NAMALWA (cell line): ENCODE measurements around the gene CRK.
"Not testable (repeated sequence)": the region's sequence is repeated elsewhere in the genome, so short reads cannot be mapped to it uniquely, and the experiment has no call there.

Source experiments
- DNase-seq: peaks from one replicate; pipeline ENCODE4 v3.0.0-alpha.2; 2015; ENCODE audit warnings: low spot score

Gene CRK

DNA sequence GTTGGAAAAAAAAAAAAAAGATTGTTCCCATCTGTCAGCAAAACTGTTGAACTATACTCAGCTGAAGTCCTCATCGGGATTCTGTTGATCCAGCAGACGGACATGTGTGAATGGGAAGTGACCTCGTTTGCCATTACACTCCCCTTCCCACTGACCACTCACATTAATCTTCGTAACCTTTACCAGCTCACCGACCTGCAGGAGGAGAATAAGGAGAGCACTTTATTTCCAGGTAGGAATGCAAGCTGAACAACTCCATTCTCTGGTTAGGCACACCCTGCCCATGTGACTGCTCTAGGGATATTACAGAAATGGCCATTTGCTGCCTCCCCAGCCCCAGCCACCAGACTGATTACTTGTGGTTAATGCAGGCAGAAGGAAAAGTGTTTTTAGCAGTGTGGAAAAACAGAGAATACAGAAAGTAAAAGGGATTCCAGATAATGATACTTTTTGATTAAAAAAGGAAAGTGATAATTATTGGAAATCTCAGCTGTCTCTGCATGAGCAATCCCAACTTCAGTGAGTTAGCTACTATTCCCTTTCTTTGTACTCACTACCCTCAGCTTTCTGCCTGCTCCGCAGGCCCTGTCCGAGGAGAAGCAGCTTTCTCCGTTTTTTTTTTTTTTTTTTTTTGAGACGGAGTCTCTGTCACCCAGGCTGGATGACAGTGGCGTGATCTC, 32.4 kb downstream of the CRK start:
- no peak for DNase-seq

DNA sequence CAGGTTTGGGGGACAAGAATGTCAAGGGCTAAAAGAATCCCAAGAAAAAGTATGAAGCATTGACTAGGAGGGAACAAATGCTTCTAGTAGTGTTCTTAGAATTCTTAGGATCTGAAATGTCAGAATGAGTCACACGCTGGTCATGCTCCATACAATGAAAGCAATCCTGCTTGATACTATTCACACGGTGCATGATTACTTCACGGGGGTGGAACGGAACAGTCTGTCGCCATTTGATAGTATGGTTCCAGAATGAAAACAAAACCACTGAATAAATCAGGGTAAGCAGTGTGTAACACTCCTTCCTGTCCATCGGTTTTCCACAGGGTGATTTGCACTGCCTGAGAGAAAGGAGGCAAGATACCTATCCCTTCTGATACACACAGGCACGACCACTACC, 33.1 kb downstream of the CRK start:
- no peak for DNase-seq

DNA sequence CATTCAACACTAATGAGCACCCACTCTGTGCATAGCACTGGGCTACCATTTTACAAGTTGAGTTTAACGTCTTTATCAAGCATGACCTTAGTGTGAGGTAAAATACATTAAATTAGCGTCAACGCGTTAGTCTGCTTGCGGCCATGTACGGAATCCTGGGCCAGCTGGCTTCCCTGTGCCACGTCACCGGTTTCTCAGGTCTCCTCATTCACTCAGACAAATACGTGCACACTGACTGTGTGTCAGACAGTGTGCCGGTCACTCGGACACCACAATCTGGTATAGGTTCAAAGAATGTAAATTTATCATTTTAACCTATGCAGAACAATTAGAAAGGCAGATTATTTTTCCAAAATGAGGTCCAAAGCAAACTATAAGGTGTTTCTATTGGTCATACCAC, 34.6 kb downstream of the CRK start:
- no peak for DNase-seq

DNA sequence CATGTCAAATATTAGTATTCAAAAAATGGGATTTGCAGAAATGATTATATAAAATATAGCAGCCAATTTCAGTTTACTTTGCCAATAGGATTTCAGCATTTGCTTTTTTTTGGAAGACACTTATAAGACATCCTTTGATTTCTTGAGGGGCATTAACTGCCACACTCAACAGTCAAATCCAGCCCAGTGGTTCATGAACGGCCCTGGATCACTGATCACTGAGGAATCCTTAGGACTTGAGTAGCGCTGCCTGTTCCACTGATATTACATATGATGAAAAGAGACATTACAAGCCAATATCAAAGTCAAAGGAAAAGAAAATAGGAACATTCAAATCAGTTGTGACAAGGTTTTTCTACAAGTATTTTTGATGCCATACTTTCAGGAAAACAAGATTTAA, 35.1 kb downstream of the CRK start:
- DNase-seq = no peak

DNA sequence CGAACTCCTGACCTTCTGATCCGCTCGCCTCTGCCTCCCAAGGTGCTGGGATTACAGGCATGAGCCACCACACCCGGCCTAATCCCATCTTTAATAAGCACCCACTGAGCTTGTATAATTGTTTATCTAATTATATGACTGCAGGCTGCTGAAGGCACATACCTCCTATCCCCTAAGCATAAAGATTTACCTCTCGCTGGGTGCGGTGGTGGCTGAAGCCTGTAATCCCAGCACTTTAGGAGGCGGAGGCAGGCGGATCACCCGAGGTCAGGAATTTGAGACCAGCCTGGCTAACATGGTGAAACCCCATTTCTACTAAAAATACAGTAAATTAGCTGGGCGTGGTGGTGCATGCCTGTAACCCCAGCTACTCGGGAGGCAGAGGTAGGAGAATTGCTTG, 35.9 kb downstream of the CRK start:
- DNase-seq = no peak

DNA sequence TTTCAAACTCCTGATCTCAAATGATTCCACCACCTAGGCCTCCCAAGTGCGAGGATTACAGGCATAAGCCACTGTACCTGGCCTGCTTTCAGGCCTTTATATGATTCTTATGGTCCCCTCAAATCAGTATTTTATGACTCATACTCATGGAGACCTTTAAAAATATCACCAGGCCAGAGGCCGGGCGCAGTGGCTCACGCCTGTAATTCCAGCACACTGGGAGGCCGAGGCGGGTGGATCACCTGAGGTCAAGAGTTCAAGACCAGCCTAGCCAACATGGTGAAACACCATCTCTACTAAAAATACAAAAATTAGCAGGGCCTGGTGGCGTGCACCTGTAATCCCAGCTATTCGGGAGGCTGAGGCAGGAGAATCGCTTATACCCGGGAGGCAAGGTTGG, 37.6 kb downstream of the CRK start:
- not testable (repeated sequence) for DNase-seq

DNA sequence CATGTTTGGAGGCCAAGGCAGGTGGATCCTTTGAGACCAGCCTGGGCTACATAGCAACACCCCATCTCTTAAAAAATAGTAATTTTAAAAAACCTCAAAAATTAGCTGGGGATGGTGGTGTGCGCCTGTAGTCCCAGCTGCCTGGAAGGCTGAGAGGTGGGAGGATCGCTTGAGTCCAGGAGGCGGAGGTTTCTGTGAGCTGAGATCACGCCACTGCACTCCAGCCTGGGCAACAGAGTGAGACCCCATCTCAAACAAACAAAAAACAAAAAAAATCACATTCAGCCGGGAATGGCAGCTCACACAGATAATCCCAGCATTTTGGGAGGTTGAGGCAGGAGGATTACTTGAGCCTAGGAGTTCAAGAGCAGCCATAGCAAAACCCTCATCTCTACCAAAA, 39.6 kb downstream of the CRK start:
- DNase-seq = no peak

DNA sequence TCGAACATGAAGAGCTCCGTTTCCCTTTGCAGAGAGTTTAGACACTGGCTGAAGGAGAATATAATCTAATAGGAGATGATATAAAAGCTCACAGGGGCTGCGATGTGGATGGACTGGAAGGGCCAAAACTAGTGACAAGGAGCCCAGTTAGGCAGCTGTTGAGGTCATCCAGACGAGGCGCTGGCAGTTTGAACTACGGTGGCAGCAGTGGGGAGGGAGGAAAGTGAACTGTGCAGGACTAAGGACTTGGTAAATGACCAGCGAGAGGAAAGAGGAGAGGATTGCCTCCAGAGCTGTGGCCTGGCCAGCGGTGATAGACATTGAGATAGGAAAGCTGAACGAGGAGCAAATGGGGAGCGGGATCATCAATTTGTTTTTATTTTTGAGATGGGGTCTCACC, 41.4 kb downstream of the CRK start:
- DNase-seq = no peak

DNA sequence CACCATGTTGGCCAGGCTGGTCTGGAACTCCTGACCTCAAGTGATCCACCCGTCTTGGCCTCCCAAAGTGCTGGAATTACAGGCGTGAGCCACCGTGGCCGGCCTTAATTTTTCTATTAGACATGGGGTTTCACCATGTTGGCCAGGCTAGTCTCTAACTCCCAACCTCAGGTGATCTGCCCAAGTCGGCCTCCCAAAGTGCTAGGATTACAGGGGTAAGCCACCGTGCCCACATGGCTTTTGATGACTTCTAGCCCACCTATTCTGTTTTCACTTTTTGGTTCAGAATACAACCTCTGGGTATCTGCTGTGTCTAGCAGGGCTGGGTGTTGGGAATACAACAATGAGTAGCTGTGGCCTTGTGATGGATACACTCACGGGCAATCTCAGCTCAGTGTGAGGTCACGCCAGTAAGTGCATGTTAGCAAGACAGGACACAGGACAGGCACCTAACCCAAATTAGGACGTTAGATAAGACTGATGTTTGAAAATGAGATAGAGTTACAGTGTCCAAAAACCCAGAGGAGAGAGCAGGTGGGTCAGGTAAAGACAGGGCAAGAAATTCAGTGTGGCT, 41.9 kb downstream of the CRK start:
- DNase-seq = no peak

DNA sequence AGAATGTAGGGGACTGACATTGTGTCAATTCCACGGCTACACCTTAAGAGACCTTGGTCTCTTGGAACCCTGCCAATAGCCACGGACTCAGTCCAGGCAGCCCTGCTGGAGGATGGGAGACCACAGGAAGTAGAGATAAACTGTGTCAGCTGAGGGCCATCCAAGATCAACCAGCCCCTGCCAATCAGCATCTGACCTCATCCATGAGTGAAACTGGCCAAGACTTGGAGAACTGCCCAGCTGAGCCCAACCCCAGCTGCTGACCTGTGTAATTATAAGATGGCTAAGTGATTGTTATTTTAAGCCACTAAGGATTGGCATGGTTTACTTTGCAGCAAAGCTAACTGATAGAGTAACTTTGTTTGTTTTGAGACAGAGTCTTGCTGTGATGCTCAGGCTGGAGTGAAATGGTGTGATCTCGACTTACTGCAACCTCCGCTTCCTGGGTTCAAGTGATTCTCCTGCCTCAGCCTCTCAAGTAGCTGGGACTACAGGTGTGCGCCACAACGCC, 42.7 kb downstream of the CRK start:
- no peak for DNase-seq

DNA sequence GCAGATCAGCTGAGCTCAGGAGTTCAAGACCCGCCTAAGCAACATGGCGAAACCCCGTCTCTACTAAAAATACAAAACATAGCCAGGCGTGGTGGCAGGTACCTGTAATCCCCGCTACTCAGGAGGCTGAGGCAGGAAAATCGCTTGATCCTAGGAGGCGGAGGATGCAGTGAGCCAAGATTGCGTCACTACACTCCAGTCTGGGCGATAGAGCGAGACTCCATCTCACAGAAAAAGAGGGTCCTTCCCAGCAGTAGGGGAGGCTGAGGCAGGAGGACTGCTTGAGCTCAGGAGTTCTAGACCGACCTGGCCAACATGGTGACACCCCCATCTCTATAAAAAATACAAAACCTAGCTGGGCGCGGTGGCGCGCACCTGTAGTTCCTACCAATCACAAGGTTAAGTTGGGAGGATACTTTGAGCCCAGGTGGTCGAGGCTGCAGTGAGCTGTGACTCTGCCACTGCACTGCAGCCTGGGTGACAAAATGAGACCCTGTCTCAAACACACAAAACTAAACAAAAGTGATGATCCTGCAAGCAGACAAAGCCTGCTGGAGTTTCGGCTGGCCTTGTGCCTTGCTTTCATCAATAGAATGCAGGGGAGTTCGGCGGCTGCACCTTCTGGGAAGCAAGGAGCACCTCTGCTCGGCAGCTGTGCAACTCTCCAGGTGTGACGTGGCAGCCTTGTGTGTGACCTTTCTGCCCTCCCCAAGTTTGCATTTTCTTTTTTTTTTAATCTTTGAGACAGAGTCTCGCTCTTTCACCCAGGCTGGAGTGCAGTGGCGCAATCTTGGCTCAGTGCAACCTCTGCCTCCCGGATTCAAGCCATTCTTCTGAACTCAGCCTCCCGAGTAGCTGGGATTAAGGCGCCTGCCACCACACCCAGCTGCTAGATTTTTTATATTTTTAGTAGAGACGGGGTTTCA, 43.6 kb downstream of the CRK start:
- DNase-seq = no peak

DNA sequence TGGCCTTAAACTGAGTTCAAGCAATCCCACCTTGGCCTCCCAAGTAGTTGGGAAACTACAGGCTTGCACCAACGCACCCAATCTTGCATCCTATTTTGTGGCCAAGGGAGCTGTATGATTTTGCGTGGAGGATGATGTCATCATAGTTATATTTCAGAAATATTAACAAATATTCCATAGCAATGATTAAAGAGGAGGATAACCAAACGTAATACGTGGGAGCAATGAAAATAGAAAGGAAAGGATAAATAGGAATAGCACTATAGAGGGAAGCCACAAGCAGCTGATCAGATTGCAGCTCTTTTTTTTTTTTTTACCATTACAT, 53.8 kb downstream of the CRK start:
- no peak for DNase-seq

DNA sequence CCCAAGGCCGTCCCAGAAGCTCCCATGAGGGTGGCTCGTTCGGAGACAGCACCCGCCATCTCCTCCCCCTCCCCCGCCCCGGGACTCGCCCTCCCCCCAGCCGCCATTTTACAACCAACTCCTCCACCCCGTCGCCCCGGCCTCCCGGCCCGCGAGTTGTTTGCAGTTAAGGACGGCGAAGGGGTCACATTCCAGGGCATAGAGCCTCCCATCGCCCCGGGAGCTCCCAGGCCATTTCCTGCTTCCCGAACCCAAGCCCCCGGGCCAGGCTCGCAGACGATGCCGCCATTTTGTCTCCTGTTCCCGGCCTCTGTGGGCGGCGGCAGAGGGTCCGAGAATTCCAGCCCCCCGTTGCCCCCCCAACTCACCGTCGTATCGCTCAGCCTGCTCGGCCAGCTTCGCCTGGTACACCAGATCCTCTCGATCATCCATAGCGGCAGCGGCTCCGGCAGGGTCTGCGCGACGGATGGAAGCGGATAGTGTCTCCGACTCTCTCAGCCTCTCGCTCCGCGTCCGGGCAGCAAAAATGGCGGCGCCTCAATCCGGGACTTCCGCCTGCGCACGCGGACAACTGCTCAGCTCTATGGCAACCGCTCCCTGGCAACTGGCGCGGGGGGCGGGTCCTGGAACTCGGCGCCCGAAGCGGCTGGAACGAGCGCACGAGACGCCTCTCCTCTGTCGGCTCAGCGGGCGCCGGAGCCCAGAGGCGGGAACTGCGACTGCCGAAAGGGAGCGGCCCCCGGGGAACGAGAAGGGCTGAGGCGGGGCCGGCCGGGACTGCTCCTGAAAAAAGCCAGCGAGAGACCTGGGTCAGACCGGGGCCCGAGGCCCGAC, 56.1 kb downstream of the CRK start, which contains the start of gene YWHAE:
Gene YWHAE (minus strand): TSS at position 544 of the 834 bp plus-strand sequence. CDS start 112 bp downstream, at position 432.
- peak; percentile 88 for DNase-seq

DNA sequence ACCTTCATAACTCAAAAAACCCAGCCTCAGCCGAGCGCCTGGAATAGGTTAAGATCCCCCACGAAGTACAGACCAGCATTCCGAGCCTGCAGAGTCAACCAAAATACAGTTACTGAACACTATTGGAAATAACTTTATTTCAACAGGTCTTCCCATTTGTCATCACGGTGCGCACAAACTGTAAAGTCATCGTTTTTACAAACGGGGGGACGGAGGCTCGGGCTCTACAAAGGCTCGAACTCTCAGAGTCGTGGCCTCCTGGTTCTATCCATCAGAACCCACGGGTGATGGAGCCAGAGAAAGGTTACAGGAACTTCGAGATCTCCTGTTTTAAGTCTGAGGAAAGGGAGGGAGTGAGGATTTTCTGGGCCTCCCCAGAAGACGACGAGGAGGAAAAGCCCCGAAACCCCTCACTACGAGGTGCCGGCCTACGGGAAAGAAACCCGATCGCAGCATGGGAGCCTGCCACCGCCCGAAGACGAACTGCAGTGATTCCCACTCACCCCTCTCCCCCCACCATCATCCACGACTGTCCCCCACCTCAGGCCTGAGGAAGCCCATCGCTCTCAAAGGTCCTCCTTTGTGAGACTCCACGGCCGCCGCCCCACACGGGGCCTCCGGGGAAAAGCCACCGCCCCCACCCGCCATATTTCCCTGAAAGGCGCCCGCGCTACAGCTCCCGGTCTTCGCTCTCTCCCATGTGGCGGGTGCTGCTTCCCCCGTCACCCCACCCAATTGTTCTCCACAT, 56.9 kb downstream of the CRK start:
- DNase-seq = peak; percentile 37

DNA sequence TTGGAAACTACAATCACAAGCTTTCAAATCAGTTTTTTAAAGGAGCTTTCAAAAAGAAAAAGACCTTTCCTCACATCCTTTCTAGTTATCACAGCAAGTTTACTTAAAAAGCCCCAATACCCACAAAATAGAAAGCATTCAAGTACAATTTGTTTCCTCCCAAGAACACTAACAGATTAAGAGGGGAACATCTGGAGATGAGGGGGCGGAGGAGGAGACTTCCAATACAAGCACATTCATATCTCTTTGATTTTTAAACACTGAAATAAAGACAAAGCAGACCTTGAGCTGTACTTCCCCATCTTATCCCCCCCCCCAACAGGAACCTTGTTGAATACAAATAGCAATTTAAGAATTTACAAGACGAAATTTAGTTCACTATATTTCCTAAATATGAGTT, 58.0 kb downstream of the CRK start:
- DNase-seq = no peak

DNA sequence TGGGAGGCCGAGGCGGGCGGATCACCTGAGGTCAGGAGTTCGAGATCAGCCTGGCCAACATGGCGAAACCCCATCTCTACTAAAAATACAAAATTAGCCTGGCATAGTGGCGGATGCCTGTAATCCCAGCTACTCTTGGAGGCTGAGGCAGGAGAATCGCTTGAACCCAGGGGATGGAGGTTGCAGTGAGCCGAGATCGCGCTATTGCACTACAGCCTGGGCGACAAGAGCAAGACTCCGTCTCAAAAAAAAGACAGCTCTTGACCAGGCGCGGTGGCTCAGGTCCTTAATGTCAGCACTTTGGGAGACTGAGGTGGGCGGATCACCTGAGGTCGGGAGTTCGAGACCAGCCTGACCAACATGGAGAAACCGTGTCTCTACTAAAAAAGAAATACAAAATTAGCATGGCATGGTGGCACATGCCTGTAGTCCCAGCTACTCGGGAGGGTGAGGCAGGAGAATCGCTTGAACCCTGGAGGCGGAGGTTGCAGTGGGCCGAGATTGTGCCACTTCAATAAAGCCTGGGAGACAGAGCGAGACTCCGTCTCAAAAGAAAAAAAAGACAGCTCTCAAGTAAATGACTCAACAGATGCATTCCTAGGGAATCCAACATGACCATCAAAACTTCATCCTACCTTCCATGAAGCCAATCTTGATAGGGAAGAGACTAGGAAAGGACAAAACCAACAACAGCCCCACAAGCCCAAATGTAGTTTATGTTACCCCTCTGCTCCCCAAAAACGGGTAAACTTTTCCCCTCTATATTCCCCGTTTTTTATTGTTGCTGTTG, 60.0 kb downstream of the CRK start:
- not testable (repeated sequence) for DNase-seq

DNA sequence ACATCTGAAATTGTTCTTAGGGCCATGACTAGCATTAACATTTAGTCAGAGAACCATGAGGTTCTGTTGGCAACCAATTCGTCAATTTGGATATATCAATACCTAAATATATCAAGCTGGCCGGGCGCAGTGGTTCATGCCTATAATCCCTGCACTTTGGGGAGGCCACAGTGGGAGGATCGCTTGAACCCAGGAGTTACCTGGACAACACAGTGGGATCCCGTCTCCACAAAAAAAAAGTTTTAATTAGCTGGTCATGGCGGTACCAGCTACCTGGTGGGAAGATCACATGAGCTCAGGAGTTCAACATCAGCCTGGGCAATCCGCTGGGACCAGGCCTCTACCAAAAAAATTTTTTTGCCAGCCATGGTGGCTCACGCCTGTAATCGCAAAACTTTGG, 64.5 kb downstream of the CRK start:
- no peak for DNase-seq

DNA sequence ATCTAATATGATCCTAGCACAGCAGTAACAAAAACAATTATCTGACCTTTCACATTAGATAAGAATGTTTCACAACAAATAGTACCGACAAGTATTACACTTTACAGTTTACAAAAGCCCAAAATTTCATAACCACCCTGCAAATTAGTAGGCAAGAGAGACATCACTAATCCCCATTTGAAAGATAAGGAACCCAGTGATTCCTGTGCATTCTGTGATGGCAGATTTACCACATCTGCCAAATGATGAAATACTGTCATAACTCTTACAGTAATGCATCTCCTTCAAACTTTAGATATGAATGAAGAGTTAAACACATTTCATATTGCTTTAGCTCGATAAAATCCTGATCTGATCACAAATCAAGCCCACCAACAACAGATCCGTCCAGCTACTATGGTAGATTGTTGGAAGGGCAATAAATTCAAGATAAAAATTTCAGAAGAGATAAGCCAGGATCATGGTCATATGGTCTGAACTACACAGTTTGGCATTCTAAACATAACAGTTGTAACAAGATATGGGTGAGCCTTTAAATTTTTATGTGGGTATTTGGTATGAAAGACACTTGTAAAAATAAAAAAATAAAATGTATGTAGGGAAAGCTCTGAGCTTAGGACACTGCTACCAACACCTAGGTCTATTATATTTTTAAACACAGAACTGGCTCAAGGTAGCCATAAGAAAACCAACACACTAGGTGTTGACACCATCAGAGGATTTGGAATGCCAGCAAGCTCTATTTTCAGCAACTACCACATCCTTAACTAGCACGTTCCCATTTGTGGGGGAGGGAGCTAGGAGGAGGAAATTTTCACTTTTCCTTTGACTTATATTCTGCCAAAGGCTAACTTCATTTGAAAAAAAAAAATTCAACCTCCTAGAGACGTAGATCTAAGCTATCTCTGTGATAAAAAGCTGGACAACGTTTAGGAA, 65.3 kb downstream of the CRK start:
- no peak for DNase-seq

DNA sequence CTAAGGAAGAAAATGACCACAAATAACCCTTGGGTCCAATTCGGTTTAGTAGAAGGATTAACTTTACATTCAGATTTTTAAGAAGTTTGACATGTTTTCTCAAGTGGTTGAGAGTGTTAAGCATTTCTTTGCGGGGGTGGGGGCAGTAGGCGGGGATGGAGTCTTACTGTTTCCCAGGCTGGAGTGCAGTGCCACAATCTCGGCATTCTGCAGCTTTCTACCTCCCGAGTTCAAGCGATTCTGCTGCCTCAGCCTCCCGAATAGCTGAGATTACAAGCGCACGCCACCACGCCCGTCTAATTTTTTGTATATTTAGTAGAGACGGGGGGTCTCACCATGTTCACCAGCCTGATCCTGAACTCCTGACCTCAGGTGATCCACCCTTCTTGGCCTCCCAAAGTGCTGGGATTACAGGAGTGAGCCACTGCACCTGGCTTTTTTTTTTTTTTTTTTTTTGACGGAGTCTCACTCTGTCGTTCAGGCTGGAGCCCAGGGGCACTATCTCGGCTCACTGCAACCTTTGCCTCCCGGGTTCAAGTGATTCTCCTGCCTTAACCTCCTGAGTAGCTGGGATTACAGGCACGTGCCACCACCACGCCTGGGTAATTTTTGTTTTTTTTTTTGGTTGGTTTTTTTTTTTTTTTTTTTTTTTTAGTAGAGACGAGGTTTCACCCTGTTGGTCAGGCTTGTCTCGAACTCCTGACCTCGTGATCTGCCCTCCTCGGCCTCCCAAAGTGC, 68.4 kb downstream of the CRK start:
- not testable (repeated sequence) for DNase-seq
